OCI-LY7 (cell line): ENCODE measurements around the gene LRRC37A. TPM values are rescaled to one million over a fixed set of nuclear protein-coding genes. Genes with fewer than 3 reads are reported as not detected.
"Not testable (repeated sequence)": the region's sequence is repeated elsewhere in the genome, so short reads cannot be mapped to it uniquely, and the experiment has no call there.

Experiments
- BruUV-seq: library from RNA; stranded (reverse); fragments of 400-500 nt; replicated peaks from 2 replicates; lab custom pipeline; 2021; lab: Mats Ljungman, UMichigan
- CTCF ChIA-PET: fragments of 300-600 bp; sonication (Branson Sonifier 250); formaldehyde crosslinking; loops from one replicate; lab custom pipeline; 2022; ENCODE audit warnings: antibody characterized with exemption; ENCODE audit not compliant: unreplicated experiment; lab: Charles Lee
- POLR2A ChIA-PET: fragments of 300-600 bp; sonication (Branson Sonifier 250); formaldehyde crosslinking; loops from one replicate; lab custom pipeline; 2022; ENCODE audit warnings: antibody characterized with exemption; lab: Charles Lee
- DNase-seq: peaks from one replicate; pipeline ENCODE4 v3.0.0-alpha.2; 2015; ENCODE audit warnings: low spot score
- H2AFZ ChIP-seq: fragments of 200-600 bp; sonication (generic), shearing (Covaris generic); 2 replicates; pipeline ENCODE4 v1.6.1; 2014; ENCODE audit warnings: mild to moderate bottlenecking, antibody characterized with exemption, low read length, moderate library complexity
- H3K27ac ChIP-seq: fragments of 200-600 bp; sonication (generic); 2 replicates; pipeline ENCODE4 v1.5.1; 2014; ENCODE audit warnings: mixed run types, low read depth, mild to moderate bottlenecking, moderate library complexity, low read length, inconsistent platforms; ENCODE audit not compliant: poor library complexity, severe bottlenecking
- H3K36me3 ChIP-seq: fragments of 200-600 bp; sonication (generic); 2 replicates; pipeline ENCODE4 v1.6.1; 2014; ENCODE audit warnings: mild to moderate bottlenecking, antibody characterized with exemption, low read length, moderate library complexity, mixed read lengths; ENCODE audit not compliant: insufficient read depth
- H3K4me1 ChIP-seq: fragments of 200-600 bp; sonication (generic); 2 replicates; pipeline ENCODE4 v1.5.1; 2014; ENCODE audit warnings: mild to moderate bottlenecking, low read length; ENCODE audit not compliant: insufficient read depth, poor library complexity, severe bottlenecking
- H3K4me2 ChIP-seq: fragments of 200-600 bp; sonication (generic); 2 replicates; pipeline ENCODE4 v1.6.1; 2014; ENCODE audit warnings: mild to moderate bottlenecking, low read length
- H3K4me3 ChIP-seq: fragments of 200-600 bp; sonication (generic); 2 replicates; pipeline ENCODE4 v1.5.1; 2014; ENCODE audit warnings: mild to moderate bottlenecking, low read depth, low read length; ENCODE audit not compliant: poor library complexity, severe bottlenecking
- H3K79me2 ChIP-seq: fragments of 200-600 bp; sonication (generic); 2 replicates; pipeline ENCODE4 v1.6.1; 2016; ENCODE audit warnings: low read depth, mild to moderate bottlenecking, low read length, moderate library complexity, mixed read lengths; ENCODE audit not compliant: insufficient read depth
- H3K9me2 ChIP-seq: fragments of 200-600 bp; sonication (generic); 2 replicates; pipeline ENCODE4 v1.6.1; 2016; ENCODE audit warnings: mild to moderate bottlenecking, low read length, mixed read lengths; ENCODE audit not compliant: insufficient read depth
- H3K9me3 ChIP-seq: fragments of 200-600 bp; sonication (generic); 2 replicates; pipeline ENCODE4 v1.6.1; 2014; ENCODE audit warnings: mild to moderate bottlenecking, mixed run types, low read length, mixed read lengths
- H4K20me1 ChIP-seq: fragments of 200-600 bp; sonication (generic); 2 replicates; pipeline ENCODE4 v1.6.1; 2014; ENCODE audit warnings: mild to moderate bottlenecking, antibody characterized with exemption, low read length, moderate library complexity, mixed read lengths; ENCODE audit not compliant: insufficient read depth
- EZH2phosphoT487 ChIP-seq: fragments of 200-600 bp; sonication (generic); IDR thresholded peaks from 2 replicates; pipeline ENCODE4 v1.6.1; 2018; ENCODE audit warnings: low read depth, borderline replicate concordance, mild to moderate bottlenecking, mixed run types, antibody characterized with exemption, low read length, moderate library complexity, mixed read lengths
- intact Hi-C: fragments of 100-400 bp; cut with micrococcal nuclease; formaldehyde crosslinking; loops from one replicate; pipeline ENCODE4 v1.10.0; 2022; ENCODE audit not compliant: unreplicated experiment
- total RNA-seq, 2 experiments: library from RNA; depleted of rRNA in 1 of 2; stranded (reverse); fragments of >200 nt in 1 of 2; shearing (Covaris generic) in 1 of 2; gene quantifications; 2 replicates each; pipeline ENCODE4 v1.2.3, GENCODE V29; 2014 to 2022
- TF ChIP-seq, protein P1 (sequence below): fragments of 200-600 bp; sonication (generic); conservative IDR thresholded peaks from 2 replicates; pipeline ENCODE4 v1.5.1; 2014; ENCODE audit warnings: mild to moderate bottlenecking, antibody characterized with exemption, low read length, moderate library complexity, mixed read lengths

Gene LRRC37A
- total RNA-seq, 2 experiments from 2014 or later, result 5.1 to 5.2 TPM

- TF ChIP-seq EZH2phosphoT487, result no peak
- TF ChIP-seq, protein P1, sequence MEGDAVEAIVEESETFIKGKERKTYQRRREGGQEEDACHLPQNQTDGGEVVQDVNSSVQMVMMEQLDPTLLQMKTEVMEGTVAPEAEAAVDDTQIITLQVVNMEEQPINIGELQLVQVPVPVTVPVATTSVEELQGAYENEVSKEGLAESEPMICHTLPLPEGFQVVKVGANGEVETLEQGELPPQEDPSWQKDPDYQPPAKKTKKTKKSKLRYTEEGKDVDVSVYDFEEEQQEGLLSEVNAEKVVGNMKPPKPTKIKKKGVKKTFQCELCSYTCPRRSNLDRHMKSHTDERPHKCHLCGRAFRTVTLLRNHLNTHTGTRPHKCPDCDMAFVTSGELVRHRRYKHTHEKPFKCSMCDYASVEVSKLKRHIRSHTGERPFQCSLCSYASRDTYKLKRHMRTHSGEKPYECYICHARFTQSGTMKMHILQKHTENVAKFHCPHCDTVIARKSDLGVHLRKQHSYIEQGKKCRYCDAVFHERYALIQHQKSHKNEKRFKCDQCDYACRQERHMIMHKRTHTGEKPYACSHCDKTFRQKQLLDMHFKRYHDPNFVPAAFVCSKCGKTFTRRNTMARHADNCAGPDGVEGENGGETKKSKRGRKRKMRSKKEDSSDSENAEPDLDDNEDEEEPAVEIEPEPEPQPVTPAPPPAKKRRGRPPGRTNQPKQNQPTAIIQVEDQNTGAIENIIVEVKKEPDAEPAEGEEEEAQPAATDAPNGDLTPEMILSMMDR, result no peak
- H3K9me3 ChIP-seq, result no peaks in the 10 kb centered on the region
- no peaks in the 10 kb centered on the region for H4K20me1 ChIP-seq
- intact Hi-C loops, result no loop called here
- BruUV-seq, result no TSS peak
- ChIA-PET CTCF (no interaction called here), POLR2A (no interaction called here)
- no peak for DNase-seq
- H3K4me2 ChIP-seq, result no peak overlapping the region
- H3K36me3 ChIP-seq, result no peaks in the 10 kb centered on the region
- no peak overlapping the region for H2AFZ ChIP-seq
- no peaks in the 10 kb centered on the region for H3K9me2 ChIP-seq
- no peaks in the 10 kb centered on the region for H3K79me2 ChIP-seq
- H3K4me3 ChIP-seq, result no peak overlapping the region
- peaks cover 20% of the 10 kb centered on the region for H3K4me1 ChIP-seq
- H3K27ac ChIP-seq, result no peak overlapping the region
Observed at GRCh38 chr17:46270032-46270431, 24.9 kb upstream of the LRRC37A start.

DNA sequence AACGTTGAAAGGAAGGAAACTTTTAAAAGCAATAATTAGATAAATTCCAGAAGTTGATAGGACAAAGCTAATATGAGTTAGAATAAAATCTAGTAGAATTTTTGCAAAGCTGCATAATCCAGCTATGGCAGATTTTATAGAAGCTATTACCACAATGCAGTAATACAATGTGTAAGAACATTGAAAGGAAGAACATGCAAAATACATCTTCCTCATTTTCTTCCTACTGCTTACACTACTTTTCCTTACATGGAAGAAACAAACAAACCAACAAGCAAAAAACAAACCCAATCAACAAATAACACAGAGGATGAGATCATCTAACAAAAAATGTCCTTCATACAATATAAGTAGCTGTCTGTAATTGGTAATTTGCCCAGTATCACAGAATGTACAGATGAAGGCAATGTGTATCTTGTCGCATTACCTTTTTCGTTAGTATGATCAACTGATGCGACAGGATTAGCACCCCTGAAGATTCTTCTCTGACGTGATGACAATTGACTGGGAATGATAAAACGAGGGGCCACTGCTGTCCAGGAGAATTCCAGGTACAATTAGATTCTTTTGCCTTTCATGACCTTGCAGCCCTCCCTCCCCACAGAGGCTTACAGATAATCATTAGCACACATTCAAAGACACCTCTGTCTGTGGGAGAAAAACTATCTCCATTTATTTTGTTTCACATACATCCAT, 21.2 kb upstream of the LRRC37A start:
- intact Hi-C loops, result no loop called here
- TF ChIP-seq EZH2phosphoT487, result no peak
- TF ChIP-seq, protein P1, result no peak
- POLR2A ChIA-PET, result interaction anchor here (0.6 kb wide), 1 partner anchor 663 kb away, joined by 3 read pairs; no protein-coding TSS in a partner anchor
- Histone ChIP-seq H3K4me1 (no peaks in the 10 kb centered on the region), H3K27ac (no peak overlapping the region), H4K20me1 (no peaks in the 10 kb centered on the region), H3K4me2 (no peak overlapping the region), H2AFZ (no peak overlapping the region), H3K36me3 (no peaks in the 10 kb centered on the region), H3K79me2 (no peaks in the 10 kb centered on the region), H3K4me3 (no peak overlapping the region), H3K9me2 (no peaks in the 10 kb centered on the region), H3K9me3 (no peaks in the 10 kb centered on the region)
- DNase-seq, result no peak
- no TSS peak for BruUV-seq
- CTCF ChIA-PET, result no interaction called here

DNA sequence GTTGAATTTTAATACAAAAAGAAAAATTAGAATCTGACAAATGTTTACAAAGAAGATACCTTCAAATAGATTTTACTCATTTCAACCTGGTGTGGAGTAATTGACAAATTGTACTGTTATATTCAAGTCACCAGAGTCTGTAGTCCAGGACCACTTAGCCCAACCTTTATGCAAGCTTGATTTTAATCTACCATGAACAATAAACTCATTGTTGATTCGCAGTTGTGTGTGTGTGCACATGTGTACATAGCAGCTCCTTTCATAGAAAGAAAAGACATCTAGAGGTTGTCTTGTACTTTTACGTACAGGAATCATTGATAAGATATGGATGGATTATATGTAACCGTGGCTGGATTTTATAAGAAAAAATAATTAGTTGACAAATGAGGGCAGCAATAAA, 20.7 kb upstream of the LRRC37A start:
- POLR2A ChIA-PET, result interaction anchor here (0.6 kb wide), 1 partner anchor 663 kb away, joined by 3 read pairs; no protein-coding TSS in a partner anchor
- Histone ChIP-seq H2AFZ (no peak overlapping the region), H3K9me2 (no peaks in the 10 kb centered on the region), H3K79me2 (no peaks in the 10 kb centered on the region), H3K9me3 (no peaks in the 10 kb centered on the region), H3K36me3 (no peaks in the 10 kb centered on the region), H4K20me1 (no peaks in the 10 kb centered on the region), H3K4me1 (no peaks in the 10 kb centered on the region), H3K4me3 (no peak overlapping the region), H3K27ac (no peak overlapping the region), H3K4me2 (no peak overlapping the region)
- DNase-seq, result no peak
- intact Hi-C loops, result no loop called here
- no TSS peak for BruUV-seq
- TF ChIP-seq, protein P1, result no peak
- no peak for TF ChIP-seq EZH2phosphoT487
- CTCF ChIA-PET, result no interaction called here

DNA sequence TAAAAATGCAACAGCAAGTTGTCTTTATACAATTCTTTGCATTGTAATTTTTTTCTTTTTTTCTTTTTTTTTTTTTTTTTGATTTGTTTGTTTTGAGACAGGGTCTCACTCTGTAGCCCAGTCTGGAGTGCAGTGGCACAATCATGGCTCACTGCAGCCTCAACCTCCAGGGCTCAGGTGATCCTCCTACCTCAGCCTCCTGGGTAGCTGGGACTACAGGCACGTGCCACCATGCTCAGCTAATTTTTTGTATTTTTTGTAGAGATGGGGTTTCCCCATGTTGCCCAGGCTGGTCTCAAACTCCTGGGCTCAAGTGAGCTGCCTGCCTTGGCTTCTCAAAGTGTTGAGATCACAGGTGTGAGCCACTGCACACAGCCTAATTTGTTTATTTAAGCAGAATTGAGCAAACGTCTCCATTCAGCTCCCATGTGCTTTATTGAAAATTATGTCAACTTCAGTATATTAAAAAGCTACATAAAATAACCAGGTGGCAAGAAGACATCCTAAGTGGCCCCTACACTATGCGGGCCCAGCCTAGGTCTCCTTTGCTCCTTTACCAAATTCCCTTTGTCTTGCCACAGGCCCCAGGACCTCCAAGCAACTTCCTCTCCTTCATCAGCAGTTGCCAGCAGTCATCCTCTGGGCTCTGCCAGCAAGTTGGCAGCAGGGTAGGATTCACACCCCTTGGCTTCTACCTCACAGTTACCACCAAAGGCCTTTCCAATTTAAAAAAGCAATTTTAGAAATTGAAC, 18.0 kb upstream of the LRRC37A start:
- H3K9me3 ChIP-seq, H3K4me2 ChIP-seq, H2AFZ ChIP-seq, H3K9me2 ChIP-seq, BruUV-seq, H3K4me3 ChIP-seq, H3K4me1 ChIP-seq, DNase-seq, H3K27ac ChIP-seq, intact Hi-C loops, H4K20me1 ChIP-seq, H3K79me2 ChIP-seq, H3K36me3 ChIP-seq, CTCF ChIA-PET: not testable (repeated sequence)
- POLR2A ChIA-PET, result interaction anchor here (0.5 kb wide), 1 partner anchor 60 kb away, joined by 3 read pairs; no protein-coding TSS in a partner anchor
